GM12801 (cell line): ENCODE data around the gene CALY.

Source experiments
- CTCF ChIP-seq: IDR thresholded peaks from one replicate; pipeline ENCODE4 v1.5.1; 2011; ENCODE audit warnings: control low read depth; ENCODE audit not compliant: insufficient read length; ENCODE audit errors: extremely low read depth

The CALY gene

GRCh38 chr10:133292919-133293809 lies 43.5 kb downstream of the CALY start:
- no peak for TF ChIP-seq CTCF

GRCh38 chr10:133289761-133290160 lies 46.9 kb downstream of the CALY start:
- TF ChIP-seq CTCF = no peak

- no peak for TF ChIP-seq CTCF
Observed at GRCh38 chr10:133287832-133288500, 48.7 kb downstream of the CALY start.

GRCh38 chr10:133286366-133286765 lies 50.3 kb downstream of the CALY start:
- no peak for TF ChIP-seq CTCF

- no peak for TF ChIP-seq CTCF
Observed at GRCh38 chr10:133285217-133285616, 51.5 kb downstream of the CALY start.

GRCh38 chr10:133283931-133284330 lies 52.8 kb downstream of the CALY start:
- no peak for TF ChIP-seq CTCF

GRCh38 chr10:133282846-133283390 lies 53.8 kb downstream of the CALY start:
- no peak for TF ChIP-seq CTCF
